Lower leg skin (tissue), 4 donors: ENCODE results near the gene STAT6. TPM values are rescaled to one million over a fixed set of nuclear protein-coding genes. Genes with fewer than 3 reads are reported as not detected.

Experiments used
- DNase-seq, 2 donors: peaks; one replicate each; pipeline ENCODE4 v3.0.0-alpha.2; 2019; ENCODE audit warnings: low spot score in 2 of 2
- H3K4me3 ChIP-seq: fragments of 200-600 bp; sonication (generic); 2 replicates; pipeline ENCODE4 v1.5.1; 2017; ENCODE audit warnings: mild to moderate bottlenecking, low read depth; ENCODE audit not compliant: poor library complexity, severe bottlenecking
- CTCF ChIP-seq, 3 donors: fragments of 450-650 bp; IDR thresholded peaks; one replicate each; pipeline ENCODE4 v1.5.1; 2016; ENCODE audit warnings: antibody characterized with exemption in 3 of 3, mild to moderate bottlenecking in 3 of 3, moderate library complexity in 2 of 3
- POLR2A ChIP-seq, 2 donors: fragments of 450-650 bp; IDR thresholded peaks; one replicate each; pipeline ENCODE4 v1.6.1; 2016 to 2017; ENCODE audit warnings: antibody characterized with exemption in 2 of 2, mild to moderate bottlenecking in 1 of 2, moderate library complexity in 1 of 2
- WGBS, 2 donors: methylation state at CpG; one replicate each; pipeline ENCODE4 v1.1.5; 2018; 5-methylcytosine and 5-hydroxymethylcytosine counted together
- intact Hi-C: fragments of 100-400 bp; cut with DNase I; formaldehyde crosslinking; loops from one replicate; pipeline ENCODE4 v1.15.0; 2023; ENCODE audit warnings: low total_unique reads
- total RNA-seq, 4 donors: library from RNA; depleted of rRNA; stranded (reverse); fragments of >200 nt; gene quantifications; one replicate each; pipeline ENCODE4 v1.1.0, GENCODE V29; 2016

The STAT6 gene
- total RNA-seq, 4 donors from 2014 or later, result 105 to 210 (median 129) TPM

- no peak for DNase-seq
- no peak for TF ChIP-seq CTCF (IDR thresholded peaks at IDR 0.05)
- no peak for TF ChIP-seq POLR2A (IDR thresholded peaks at IDR 0.05)
- intact Hi-C loops, result no loop called here
- WGBS, 2 donors, result 43 to 48% methylated on average over 1 of the region's 1 CpG
- H3K4me3 ChIP-seq, result no peak overlapping the region
Observed at GRCh38 chr12:57118711-57119271, 7.6 kb upstream of the STAT6 start.

- H3K4me3 ChIP-seq, result no peak overlapping the region
- TF ChIP-seq POLR2A (IDR thresholded peaks at IDR 0.05) (no peak), CTCF (IDR thresholded peaks at IDR 0.05) (no peak)
- intact Hi-C loops, result no loop called here
- WGBS, 2 donors, result 93 to 95% methylated on average over 5 of the region's 5 CpGs
- DNase-seq, result no peak
Observed at GRCh38 chr12:57116580-57117281, 5.6 kb upstream of the STAT6 start.

- whole genome bisulfite sequencing, 2 donors, result 56 to 61% methylated on average over 9 of the region's 9 CpGs
- no peak for DNase-seq
- TF ChIP-seq CTCF (IDR thresholded peaks at IDR 0.05) (no peak), POLR2A (IDR thresholded peaks at IDR 0.05) (no peak)
- intact Hi-C loops, result loop anchor here (5.0 kb wide), 1 partner anchor 45 kb away; no protein-coding TSS in a partner anchor
- no peak overlapping the region for H3K4me3 ChIP-seq
Observed at GRCh38 chr12:57112492-57113294, 1.5 kb upstream of the STAT6 start.

- no peak for TF ChIP-seq CTCF (IDR thresholded peaks at IDR 0.05)
- TF ChIP-seq POLR2A (IDR thresholded peaks at IDR 0.05), result no peak
- WGBS, 2 donors, result 3% methylated on average over 23 to 28 of the region's 28 CpGs
- peak; percentile 81 to 96 for DNase-seq
- intact Hi-C loops, result loop anchor here (5.0 kb wide), 1 partner anchor 43 kb away; no protein-coding TSS in a partner anchor
- peak overlapping the region; percentile 64 for H3K4me3 ChIP-seq
Observed at GRCh38 chr12:57110104-57111030, 795 bp downstream of the STAT6 start.
